Endothelial cell (in vitro differentiated cells): Measurements from ENCODE around the gene ACSM4. TPM values are rescaled to one million over a fixed set of nuclear protein-coding genes. Genes with fewer than 3 reads are reported as not detected.

Experiments
- DNase-seq: peaks from one replicate; pipeline ENCODE4 v3.0.0; 2021; ENCODE audit warnings: low spot score
- H3K27ac Mint-ChIP-seq: one replicate; pipeline ENCODE4 v1.8.0; 2021; ENCODE audit warnings: mixed read lengths, inconsistent platforms; ENCODE audit not compliant: unreplicated experiment
- H3K27me3 Mint-ChIP-seq: one replicate; pipeline ENCODE4 v1.8.0; 2021; ENCODE audit warnings: mild to moderate bottlenecking, moderate library complexity, mixed read lengths, inconsistent platforms; ENCODE audit not compliant: unreplicated experiment
- H3K36me3 Mint-ChIP-seq: one replicate; pipeline ENCODE4 v1.8.0; 2021; ENCODE audit warnings: mild to moderate bottlenecking, low read depth, mixed read lengths, inconsistent platforms; ENCODE audit not compliant: unreplicated experiment
- H3K4me1 Mint-ChIP-seq: one replicate; pipeline ENCODE4 v1.8.0; 2021; ENCODE audit warnings: mild to moderate bottlenecking, mixed read lengths, inconsistent platforms; ENCODE audit not compliant: unreplicated experiment
- H3K4me3 Mint-ChIP-seq: one replicate; pipeline ENCODE4 v1.8.0; 2021; ENCODE audit warnings: mild to moderate bottlenecking, mixed read lengths, inconsistent platforms; ENCODE audit not compliant: unreplicated experiment
- H3K9me3 Mint-ChIP-seq: one replicate; pipeline ENCODE4 v1.8.0; 2021; ENCODE audit warnings: mixed read lengths, inconsistent platforms; ENCODE audit not compliant: unreplicated experiment
- long read RNA-seq: library from polyadenylated mRNA; unstranded; transcript quantifications from one replicate; pipeline ENCODE4 v2.0.0, GENCODE V29; 2020; ENCODE audit not compliant: unreplicated experiment
- total RNA-seq: library from RNA; stranded (reverse); fragmentation: NEBNext Ultra II Directional; extraction: Animal tissue kit (Norgen Biotek cat#: 25700); gene quantifications from one replicate; pipeline ENCODE4 v1.2.1, GENCODE V29; 2021; ENCODE audit not compliant: unreplicated experiment
- TF ChIP-seq, protein P1 (sequence below): fragments of 200-600 bp; sonication (generic); IDR thresholded peaks from one replicate; pipeline ENCODE4 v1.5.0; 2021; ENCODE audit warnings: antibody characterized with exemption; ENCODE audit not compliant: unreplicated experiment

ACSM4 gene, protein sequence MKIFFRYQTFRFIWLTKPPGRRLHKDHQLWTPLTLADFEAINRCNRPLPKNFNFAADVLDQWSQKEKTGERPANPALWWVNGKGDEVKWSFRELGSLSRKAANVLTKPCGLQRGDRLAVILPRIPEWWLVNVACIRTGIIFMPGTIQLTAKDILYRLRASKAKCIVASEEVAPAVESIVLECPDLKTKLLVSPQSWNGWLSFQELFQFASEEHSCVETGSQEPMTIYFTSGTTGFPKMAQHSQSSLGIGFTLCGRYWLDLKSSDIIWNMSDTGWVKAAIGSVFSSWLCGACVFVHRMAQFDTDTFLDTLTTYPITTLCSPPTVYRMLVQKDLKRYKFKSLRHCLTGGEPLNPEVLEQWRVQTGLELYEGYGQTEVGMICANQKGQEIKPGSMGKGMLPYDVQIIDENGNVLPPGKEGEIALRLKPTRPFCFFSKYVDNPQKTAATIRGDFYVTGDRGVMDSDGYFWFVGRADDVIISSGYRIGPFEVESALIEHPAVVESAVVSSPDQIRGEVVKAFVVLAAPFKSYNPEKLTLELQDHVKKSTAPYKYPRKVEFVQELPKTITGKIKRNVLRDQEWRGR
- total RNA-seq: not detected
- long read RNA-seq: 0 reads

DNA sequence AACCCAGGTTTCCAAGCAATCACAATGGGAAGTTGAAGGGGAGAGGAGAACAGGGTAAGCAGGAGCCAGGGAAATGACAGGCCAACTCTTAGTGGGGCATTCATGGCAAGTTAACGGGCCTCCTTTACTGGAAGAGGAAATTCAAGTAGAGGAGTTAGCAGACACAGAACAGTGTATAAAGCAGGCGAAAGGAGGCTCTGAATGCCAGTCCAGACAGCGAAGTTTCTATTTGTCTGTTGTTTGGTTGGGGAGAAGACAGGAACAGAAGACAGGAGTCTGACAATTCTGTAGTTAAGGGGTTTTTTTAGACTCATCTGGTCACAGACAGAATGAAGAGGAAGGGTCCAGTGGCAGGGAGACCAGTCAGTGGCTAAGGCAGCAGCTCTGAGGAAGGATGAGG, at the start of gene ACSM4:
TSS of gene ACSM4 (plus strand) at position 301 of the 400 bp plus-strand sequence. CDS start 260 bp downstream, outside the sequence.
- Mint-ChIP-seq H3K27ac (no peak within 1 kb of the TSS), H3K9me3 (peaks cover 4% of the 10 kb centered on the region)

DNA sequence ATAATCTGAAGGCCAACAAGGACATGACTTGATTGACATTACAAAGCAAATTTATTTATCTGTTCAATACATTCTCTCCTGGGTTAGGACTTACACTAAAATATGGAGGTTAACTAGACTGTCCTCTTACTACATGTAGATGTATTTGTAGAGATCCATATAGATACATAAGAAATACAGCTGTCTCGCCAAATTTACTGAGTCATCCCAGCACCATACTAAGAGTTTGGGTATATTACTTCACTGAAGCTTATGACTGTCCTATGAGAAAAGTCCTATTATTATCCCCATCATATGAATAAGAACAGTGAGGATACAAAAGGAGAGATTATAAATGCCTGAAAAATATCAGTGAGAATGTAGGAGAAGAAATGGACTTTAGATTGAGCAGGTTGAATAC, 44.8 kb upstream of the ACSM4 start:
- no peak for DNase-seq
- Mint-ChIP-seq H3K27me3 (no peaks in the 10 kb centered on the region), H3K4me3 (no peak overlapping the region), H3K4me1 (no peaks in the 10 kb centered on the region), H3K9me3 (no peaks in the 10 kb centered on the region), H3K27ac (no peak overlapping the region), H3K36me3 (no peaks in the 10 kb centered on the region)
- TF ChIP-seq, protein P1, sequence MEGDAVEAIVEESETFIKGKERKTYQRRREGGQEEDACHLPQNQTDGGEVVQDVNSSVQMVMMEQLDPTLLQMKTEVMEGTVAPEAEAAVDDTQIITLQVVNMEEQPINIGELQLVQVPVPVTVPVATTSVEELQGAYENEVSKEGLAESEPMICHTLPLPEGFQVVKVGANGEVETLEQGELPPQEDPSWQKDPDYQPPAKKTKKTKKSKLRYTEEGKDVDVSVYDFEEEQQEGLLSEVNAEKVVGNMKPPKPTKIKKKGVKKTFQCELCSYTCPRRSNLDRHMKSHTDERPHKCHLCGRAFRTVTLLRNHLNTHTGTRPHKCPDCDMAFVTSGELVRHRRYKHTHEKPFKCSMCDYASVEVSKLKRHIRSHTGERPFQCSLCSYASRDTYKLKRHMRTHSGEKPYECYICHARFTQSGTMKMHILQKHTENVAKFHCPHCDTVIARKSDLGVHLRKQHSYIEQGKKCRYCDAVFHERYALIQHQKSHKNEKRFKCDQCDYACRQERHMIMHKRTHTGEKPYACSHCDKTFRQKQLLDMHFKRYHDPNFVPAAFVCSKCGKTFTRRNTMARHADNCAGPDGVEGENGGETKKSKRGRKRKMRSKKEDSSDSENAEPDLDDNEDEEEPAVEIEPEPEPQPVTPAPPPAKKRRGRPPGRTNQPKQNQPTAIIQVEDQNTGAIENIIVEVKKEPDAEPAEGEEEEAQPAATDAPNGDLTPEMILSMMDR: no peak

More for the DNA sequence above, at the start of gene ACSM4:
- TF ChIP-seq, protein P1: no peak
- Mint-ChIP-seq H3K4me3 (no peak within 1 kb of the TSS), H3K27me3 (peaks cover 1% of the 10 kb centered on the region), H3K4me1 (peaks cover 12% of the 10 kb centered on the region), H3K36me3 (no peaks in the 10 kb centered on the region)
- DNase-seq: no peak

DNA sequence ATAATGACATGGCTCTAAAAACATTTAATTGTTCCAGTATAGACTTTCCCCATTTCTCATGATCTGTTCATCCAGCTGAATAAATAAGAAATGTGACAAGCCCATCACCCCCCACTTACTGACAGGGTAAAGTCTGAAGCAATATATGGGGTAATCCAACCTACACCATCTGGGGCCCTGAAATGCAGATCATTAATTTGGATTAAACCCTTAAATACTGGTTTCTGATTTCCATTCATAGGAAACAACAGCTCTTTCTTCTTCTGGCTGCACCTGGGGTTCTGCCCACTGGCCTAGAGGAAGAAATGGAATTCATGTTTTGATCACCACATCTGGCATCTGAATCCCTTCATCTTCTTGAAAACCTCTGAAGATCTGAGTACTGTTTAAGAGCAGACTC, 39.3 kb upstream of the ACSM4 start:
- no peaks in the 10 kb centered on the region for H3K36me3 Mint-ChIP-seq
- H3K4me1 Mint-ChIP-seq: no peaks in the 10 kb centered on the region

DNA sequence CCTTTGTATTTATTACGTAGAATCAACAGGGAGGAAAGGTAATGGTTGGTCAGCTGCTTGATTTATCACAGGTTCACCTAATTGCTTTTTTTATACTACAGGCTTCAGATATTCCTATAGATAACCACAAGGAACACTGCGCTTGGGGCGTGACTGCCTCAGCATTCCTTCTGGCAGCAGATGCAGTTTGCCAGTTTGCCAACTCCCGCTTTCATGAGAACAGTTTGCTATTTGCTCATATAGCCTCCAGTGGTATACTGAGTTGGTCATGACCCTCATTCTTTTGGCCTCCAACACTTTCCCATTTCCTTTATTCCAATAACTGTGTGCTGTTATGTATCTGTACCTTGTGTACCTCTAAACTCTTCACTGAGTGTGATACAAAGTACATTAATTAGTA, 38.6 kb upstream of the ACSM4 start:
- H3K9me3 Mint-ChIP-seq: no peaks in the 10 kb centered on the region
- no peak overlapping the region for H3K4me3 Mint-ChIP-seq
- no peak for DNase-seq
- no peaks in the 10 kb centered on the region for H3K4me1 Mint-ChIP-seq
- H3K36me3 Mint-ChIP-seq: no peaks in the 10 kb centered on the region
- TF ChIP-seq, protein P1: no peak
- no peak overlapping the region for H3K27ac Mint-ChIP-seq
- H3K27me3 Mint-ChIP-seq: no peaks in the 10 kb centered on the region

More for the DNA sequence above, 39.3 kb upstream of the ACSM4 start:
- Mint-ChIP-seq H3K9me3 (no peaks in the 10 kb centered on the region), H3K27ac (no peak overlapping the region), H3K4me3 (no peak overlapping the region), H3K27me3 (no peaks in the 10 kb centered on the region)
- TF ChIP-seq, protein P1: no peak
- no peak for DNase-seq

DNA sequence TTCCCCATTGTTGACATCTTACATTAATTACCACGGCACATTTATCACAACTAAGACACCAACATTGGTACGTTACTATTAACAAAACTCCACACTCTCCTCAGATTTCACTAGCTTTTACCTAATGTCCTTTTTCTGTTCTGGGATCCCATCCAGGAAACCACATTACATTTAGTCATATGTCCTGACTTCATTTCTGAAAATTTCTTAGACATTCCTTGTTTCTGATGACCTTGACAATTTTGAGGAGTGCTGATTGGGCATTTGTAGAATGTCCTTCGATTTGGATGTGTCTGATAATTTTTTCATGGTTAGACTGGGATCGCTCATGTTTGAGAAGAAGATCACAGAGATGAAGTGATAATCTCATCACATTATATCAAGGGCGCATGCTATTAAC, 34.6 kb upstream of the ACSM4 start:
- H3K9me3 Mint-ChIP-seq: no peaks in the 10 kb centered on the region
- TF ChIP-seq, protein P1: no peak

More for the DNA sequence above, 34.6 kb upstream of the ACSM4 start:
- H3K4me3 Mint-ChIP-seq: no peak overlapping the region
- H3K27ac Mint-ChIP-seq: no peak overlapping the region
- no peaks in the 10 kb centered on the region for H3K4me1 Mint-ChIP-seq
- peaks cover 1% of the 10 kb centered on the region for H3K27me3 Mint-ChIP-seq
- no peak for DNase-seq
- H3K36me3 Mint-ChIP-seq: no peaks in the 10 kb centered on the region
